ENCODE measurements around the gene ISL2. TPM values are rescaled to one million over a fixed set of nuclear protein-coding genes. Genes with fewer than 3 reads are reported as not detected.
A peak's percentile ranks its signal among the peaks of the same experiment; 100 is the strongest.

Gene ISL2
- total RNA-seq, 2 experiments from 2014 or later = 0.22 TPM; not detected in 1

DNA sequence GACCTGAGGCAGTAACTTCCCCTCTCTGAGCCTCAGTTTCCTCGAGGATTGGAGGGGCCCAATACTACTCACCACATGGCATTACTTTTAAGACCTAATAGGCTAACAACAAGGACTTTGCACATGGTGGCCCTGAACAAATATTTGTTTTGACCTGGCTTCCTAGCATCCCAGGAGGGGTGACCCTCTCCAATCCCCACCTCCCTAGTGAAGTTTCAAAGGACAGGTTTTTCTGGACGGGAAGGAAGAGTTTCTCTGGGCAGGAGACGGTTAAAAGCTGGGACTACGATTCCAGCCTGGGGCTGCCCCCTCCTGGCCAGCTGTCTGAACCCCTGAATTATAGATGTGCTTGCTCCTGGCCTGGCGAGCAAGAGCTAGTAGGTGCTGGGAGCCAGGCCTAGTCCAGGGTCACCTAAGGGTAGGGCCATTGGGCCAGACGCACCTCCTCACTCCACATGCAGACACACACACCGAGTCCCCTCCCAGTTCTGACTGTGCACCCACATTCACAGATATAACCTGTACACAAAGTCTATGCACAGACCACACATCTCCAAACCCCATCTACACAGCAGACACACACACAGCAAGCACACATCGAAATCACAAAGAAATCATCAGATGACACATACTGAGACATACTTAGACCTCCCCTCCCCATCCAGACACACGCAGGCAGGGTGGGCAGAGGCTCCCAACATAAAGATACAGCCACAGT lies 2.7 kb upstream of the ISL2 start:
- H3K27me3 Mint-ChIP-seq = peaks cover 63% of the 10 kb centered on the region
- H3K27ac Mint-ChIP-seq = no peak overlapping the region
- no peak for ATAC-seq
- no peaks in the 10 kb centered on the region for H3K36me3 Mint-ChIP-seq (ENCODE audit: low read depth)
- CTCF ChIA-PET = interaction anchor here (1.7 kb wide), 1 partner anchor 12 kb away, joined by 8 read pairs; no protein-coding TSS in a partner anchor
- H3K9me3 Mint-ChIP-seq = no peaks in the 10 kb centered on the region
- POLR2A ChIA-PET = interaction anchor here (1.8 kb wide), 1 partner anchor 23 kb away, joined by 6 read pairs; the partner anchor contains the start of gene ETFA
- H3K4me3 Mint-ChIP-seq = no peak overlapping the region
- peaks cover 28% of the 10 kb centered on the region for H3K4me1 Mint-ChIP-seq (ENCODE audit: low read depth)
- TF ChIP-seq, protein P1, sequence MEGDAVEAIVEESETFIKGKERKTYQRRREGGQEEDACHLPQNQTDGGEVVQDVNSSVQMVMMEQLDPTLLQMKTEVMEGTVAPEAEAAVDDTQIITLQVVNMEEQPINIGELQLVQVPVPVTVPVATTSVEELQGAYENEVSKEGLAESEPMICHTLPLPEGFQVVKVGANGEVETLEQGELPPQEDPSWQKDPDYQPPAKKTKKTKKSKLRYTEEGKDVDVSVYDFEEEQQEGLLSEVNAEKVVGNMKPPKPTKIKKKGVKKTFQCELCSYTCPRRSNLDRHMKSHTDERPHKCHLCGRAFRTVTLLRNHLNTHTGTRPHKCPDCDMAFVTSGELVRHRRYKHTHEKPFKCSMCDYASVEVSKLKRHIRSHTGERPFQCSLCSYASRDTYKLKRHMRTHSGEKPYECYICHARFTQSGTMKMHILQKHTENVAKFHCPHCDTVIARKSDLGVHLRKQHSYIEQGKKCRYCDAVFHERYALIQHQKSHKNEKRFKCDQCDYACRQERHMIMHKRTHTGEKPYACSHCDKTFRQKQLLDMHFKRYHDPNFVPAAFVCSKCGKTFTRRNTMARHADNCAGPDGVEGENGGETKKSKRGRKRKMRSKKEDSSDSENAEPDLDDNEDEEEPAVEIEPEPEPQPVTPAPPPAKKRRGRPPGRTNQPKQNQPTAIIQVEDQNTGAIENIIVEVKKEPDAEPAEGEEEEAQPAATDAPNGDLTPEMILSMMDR (IDR thresholded peaks at IDR 0.05) = no peak
- intact Hi-C loops (cut with micrococcal nuclease) = no loop called here
- DNase-seq = no peak

- TF ChIP-seq, protein P1 (IDR thresholded peaks at IDR 0.05) = no peak
- no peak overlapping the region for H3K27ac Mint-ChIP-seq
- intact Hi-C loops (cut with micrococcal nuclease) = no loop called here
- no peaks in the 10 kb centered on the region for H3K36me3 Mint-ChIP-seq (ENCODE audit: low read depth)
- ATAC-seq = no peak
- no peaks in the 10 kb centered on the region for H3K9me3 Mint-ChIP-seq
- H3K4me1 Mint-ChIP-seq (ENCODE audit: low read depth) = peaks cover 32% of the 10 kb centered on the region
- peaks cover 66% of the 10 kb centered on the region for H3K27me3 Mint-ChIP-seq
- ChIA-PET CTCF (interaction anchor here (1.2 to 1.7 kb wide), 3 partner anchors 11 to 144 kb away, joined by 4 to 8 read pairs (median 4); no protein-coding TSS in a partner anchor), POLR2A (interaction anchor here (0.8 to 1.8 kb wide), 2 partner anchors 10 to 24 kb away, joined by 3 to 6 read pairs; partner anchors contain the start of gene ETFA)
- no peak for DNase-seq
- H3K4me3 Mint-ChIP-seq = peak overlapping the region; percentile 66
Measured at GRCh38 chr15:76334438-76335306, 1.9 kb upstream of the ISL2 start.

DNA sequence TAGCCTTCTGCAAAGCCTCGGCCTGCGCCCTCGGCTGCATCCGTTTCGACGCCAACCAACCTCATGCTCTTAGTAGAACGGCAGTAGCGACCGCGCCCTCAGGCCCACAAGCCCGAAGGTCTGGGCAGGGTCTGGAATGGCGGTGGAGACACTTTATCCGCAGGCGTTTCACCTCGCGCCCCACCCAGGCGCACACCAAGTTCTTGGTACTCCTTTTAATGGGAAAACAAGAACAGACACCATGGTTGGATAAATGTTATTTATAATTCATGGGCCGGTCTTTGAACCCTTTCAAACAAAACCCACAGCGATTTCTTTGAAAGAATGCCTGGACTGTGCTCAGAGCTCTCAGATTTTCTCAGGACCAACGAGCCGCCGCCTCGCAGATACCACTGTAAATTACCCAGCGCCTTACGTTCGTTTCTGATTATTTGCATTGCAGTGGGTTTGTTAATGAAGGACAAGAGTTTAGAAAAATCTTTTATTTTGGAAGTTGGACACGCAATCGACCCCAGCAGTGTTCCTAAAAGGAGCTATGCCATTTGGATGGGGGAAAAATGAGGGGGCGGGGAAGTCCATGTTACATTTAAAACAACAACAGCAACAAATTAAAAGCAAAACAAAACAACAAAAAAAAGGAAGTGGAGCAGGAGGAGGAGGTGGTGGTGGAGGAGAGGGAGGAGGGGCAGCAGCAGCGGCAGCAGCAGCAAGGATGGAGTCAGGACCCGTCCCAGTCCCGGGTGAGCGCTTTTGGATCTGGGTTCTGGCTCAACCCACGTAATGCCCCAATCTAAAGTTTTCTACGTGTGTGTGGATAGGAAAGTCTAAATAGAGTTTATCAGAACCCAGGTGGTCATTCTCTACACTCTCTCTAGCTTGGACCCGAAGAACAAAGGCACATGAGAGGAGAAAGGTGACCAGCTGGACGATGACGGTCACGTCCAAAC lies 993 bp upstream of the ISL2 start:
- Mint-ChIP-seq H3K4me3 (peak overlapping the region; percentile 66), H3K27me3 (peaks cover 68% of the 10 kb centered on the region), H3K9me3 (no peaks in the 10 kb centered on the region), H3K27ac (no peak overlapping the region), H3K36me3 (ENCODE audit: low read depth) (no peaks in the 10 kb centered on the region), H3K4me1 (ENCODE audit: low read depth) (peaks cover 38% of the 10 kb centered on the region)
- POLR2A ChIA-PET = interaction anchor here (0.6 to 1.1 kb wide), 4 partner anchors 10 to 1054 kb away, joined by 3 to 4 read pairs (median 4); no protein-coding TSS in a partner anchor
- ATAC-seq (no peak), DNase-seq (peak; percentile 42)
- CTCF ChIA-PET = interaction anchor here (1.2 to 1.7 kb wide), 3 partner anchors 8 to 145 kb away, joined by 3 to 4 read pairs (median 4); no protein-coding TSS in a partner anchor
- intact Hi-C loops (cut with micrococcal nuclease) = no loop called here
- TF ChIP-seq, protein P1 (IDR thresholded peaks at IDR 0.05) = no peak

- TF ChIP-seq, protein P1 (IDR thresholded peaks at IDR 0.05) = no peak
- H3K4me3 Mint-ChIP-seq = peak overlapping the region; percentile 66
- DNase-seq (peak; percentile 47), ATAC-seq (no peak)
- H3K27ac Mint-ChIP-seq = no peak overlapping the region
- intact Hi-C loops (cut with micrococcal nuclease) = no loop called here
- peaks cover 50% of the 10 kb centered on the region for H3K4me1 Mint-ChIP-seq (ENCODE audit: low read depth)
- no peaks in the 10 kb centered on the region for H3K36me3 Mint-ChIP-seq (ENCODE audit: low read depth)
- H3K9me3 Mint-ChIP-seq = no peaks in the 10 kb centered on the region
- POLR2A ChIA-PET = interaction anchor here (0.6 to 1.0 kb wide), 2 partner anchors 9 to 541 kb away, joined by 3 read pairs; no protein-coding TSS in a partner anchor
- CTCF ChIA-PET = interaction anchor here (0.6 to 1.6 kb wide), 2 partner anchors 9 to 153 kb away, joined by 3 read pairs; no protein-coding TSS in a partner anchor
- peaks cover 78% of the 10 kb centered on the region for H3K27me3 Mint-ChIP-seq
Measured at GRCh38 chr15:76337059-76337695, 604 bp downstream of the ISL2 start.
